Activated T-cell treated with anti-CD3 and anti-CD28 coated beads, Interleukin-2, amount 50 U/mL, for 1 hour (primary cell): Measurements from ENCODE around the gene SLC22A31.
A peak's percentile ranks its signal among the peaks of the same experiment; 100 is the strongest.
"Not testable (repeated sequence)": the region's sequence is repeated elsewhere in the genome, so short reads cannot be mapped to it uniquely, and the experiment has no call there.

Experiments used
- DNase-seq: peaks from one replicate; pipeline ENCODE4 v3.0.0-alpha.2; 2020

SLC22A31 gene

GRCh38 chr16:89178453-89179147, 21.7 kb downstream of the SLC22A31 start:
- no peak for DNase-seq

GRCh38 chr16:89177501-89177900, 22.8 kb downstream of the SLC22A31 start:
- DNase-seq: no peak

GRCh38 chr16:89176717-89177116, 23.6 kb downstream of the SLC22A31 start:
- DNase-seq: no peak

GRCh38 chr16:89176147-89176690, 24.1 kb downstream of the SLC22A31 start:
- no peak for DNase-seq

- no peak for DNase-seq
Measured at GRCh38 chr16:89175280-89176146, 24.8 kb downstream of the SLC22A31 start.

GRCh38 chr16:89174877-89175276, 25.5 kb downstream of the SLC22A31 start:
- no peak for DNase-seq

- DNase-seq: no peak
Measured at GRCh38 chr16:89174055-89174827, 26.1 kb downstream of the SLC22A31 start.

- DNase-seq: no peak
Measured at GRCh38 chr16:89173174-89173921, 27.0 kb downstream of the SLC22A31 start.

GRCh38 chr16:89172528-89173173, 27.7 kb downstream of the SLC22A31 start:
- no peak for DNase-seq

- no peak for DNase-seq
Measured at GRCh38 chr16:89172171-89172527, 28.2 kb downstream of the SLC22A31 start.

- peak; percentile 96 for DNase-seq
Measured at GRCh38 chr16:89171216-89172170, 28.8 kb downstream of the SLC22A31 start, which contains the start of gene CDH15. TSS of gene CDH15 (plus strand) at chr16:89171748. CDS start at chr16:89171832, 84 bp downstream.

- peak; percentile 41 for DNase-seq
Measured at GRCh38 chr16:89170346-89171215, 29.8 kb downstream of the SLC22A31 start.

GRCh38 chr16:89169778-89170177, 30.6 kb downstream of the SLC22A31 start:
- DNase-seq: no peak

- no peak for DNase-seq
Measured at GRCh38 chr16:89168381-89169189, 31.8 kb downstream of the SLC22A31 start.

GRCh38 chr16:89167425-89167941, 32.9 kb downstream of the SLC22A31 start:
- peak; percentile 89 for DNase-seq

- DNase-seq: no peak
Measured at GRCh38 chr16:89166696-89167424, 33.5 kb downstream of the SLC22A31 start.

- DNase-seq: not testable (repeated sequence)
Measured at GRCh38 chr16:89165681-89165979, 34.7 kb downstream of the SLC22A31 start.
